Brain microvascular endothelial cell (primary cell): ENCODE results near the gene RAPSN.

Experiments used
- DNase-seq: peaks from one replicate; pipeline ENCODE4 v3.0.0-alpha.2; 2020
- H3K27ac ChIP-seq: fragments of 250-450 bp; sonication (Bioruptor Pico); 2 replicates; pipeline ENCODE4 v1.5.1; 2020; ENCODE audit warnings: mild to moderate bottlenecking, moderate library complexity
- H3K27me3 ChIP-seq: fragments of 250-450 bp; sonication (Bioruptor Pico); replicated peaks from 2 replicates; pipeline ENCODE4 v1.5.1; 2020; ENCODE audit warnings: mild to moderate bottlenecking
- H3K36me3 ChIP-seq: fragments of 250-450 bp; sonication (Bioruptor Pico); replicated peaks from 2 replicates; pipeline ENCODE4 v1.5.1; 2020; ENCODE audit warnings: mild to moderate bottlenecking
- H3K4me3 ChIP-seq: 2 replicates; pipeline ENCODE4 v1.5.1; 2011; ENCODE audit warnings: low read depth, mild to moderate bottlenecking, control low read depth, low read length, moderate library complexity
- in situ Hi-C: cut with HindIII; loops from 2 replicates; pipeline ENCODE4 v1.10.0; 2017; ENCODE audit warnings: low sequenced_read_pairs, low pct_ligation_motif_present
- TF ChIP-seq, protein P1 (sequence below): IDR thresholded peaks from 2 replicates; pipeline ENCODE4 v1.5.1; 2011; ENCODE audit warnings: low read depth, mild to moderate bottlenecking, moderate library complexity, low read length, control low read depth, inconsistent platforms; ENCODE audit errors: missing control alignments

The RAPSN gene

DNA sequence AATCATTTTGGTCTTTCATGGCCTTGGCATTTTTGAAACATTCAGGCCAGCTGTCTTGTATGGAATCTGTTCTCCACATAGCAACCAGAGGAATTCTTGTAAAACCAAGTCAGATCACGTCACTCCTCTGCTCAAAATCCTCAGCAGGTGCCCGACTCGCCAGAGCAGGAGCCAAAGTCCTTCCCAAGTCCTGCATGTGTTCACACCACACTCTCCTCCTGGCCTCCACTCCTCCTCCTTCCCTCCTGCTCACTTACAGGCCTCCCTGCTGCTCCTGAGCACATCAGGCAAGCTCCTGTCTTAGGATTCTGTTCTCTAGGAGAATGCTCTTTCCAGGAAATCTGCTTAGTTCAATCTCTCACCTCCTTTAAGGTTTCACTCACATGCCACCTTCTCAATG is 15.8 kb downstream of the RAPSN start:
- Histone ChIP-seq H3K27me3 (no peaks in the 10 kb centered on the region), H3K36me3 (no peaks in the 10 kb centered on the region), H3K27ac (no peak overlapping the region), H3K4me3 (no peak overlapping the region)
- TF ChIP-seq, protein P1, sequence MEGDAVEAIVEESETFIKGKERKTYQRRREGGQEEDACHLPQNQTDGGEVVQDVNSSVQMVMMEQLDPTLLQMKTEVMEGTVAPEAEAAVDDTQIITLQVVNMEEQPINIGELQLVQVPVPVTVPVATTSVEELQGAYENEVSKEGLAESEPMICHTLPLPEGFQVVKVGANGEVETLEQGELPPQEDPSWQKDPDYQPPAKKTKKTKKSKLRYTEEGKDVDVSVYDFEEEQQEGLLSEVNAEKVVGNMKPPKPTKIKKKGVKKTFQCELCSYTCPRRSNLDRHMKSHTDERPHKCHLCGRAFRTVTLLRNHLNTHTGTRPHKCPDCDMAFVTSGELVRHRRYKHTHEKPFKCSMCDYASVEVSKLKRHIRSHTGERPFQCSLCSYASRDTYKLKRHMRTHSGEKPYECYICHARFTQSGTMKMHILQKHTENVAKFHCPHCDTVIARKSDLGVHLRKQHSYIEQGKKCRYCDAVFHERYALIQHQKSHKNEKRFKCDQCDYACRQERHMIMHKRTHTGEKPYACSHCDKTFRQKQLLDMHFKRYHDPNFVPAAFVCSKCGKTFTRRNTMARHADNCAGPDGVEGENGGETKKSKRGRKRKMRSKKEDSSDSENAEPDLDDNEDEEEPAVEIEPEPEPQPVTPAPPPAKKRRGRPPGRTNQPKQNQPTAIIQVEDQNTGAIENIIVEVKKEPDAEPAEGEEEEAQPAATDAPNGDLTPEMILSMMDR = no peak
- DNase-seq = no peak
- in situ Hi-C loops = no loop called here

DNA sequence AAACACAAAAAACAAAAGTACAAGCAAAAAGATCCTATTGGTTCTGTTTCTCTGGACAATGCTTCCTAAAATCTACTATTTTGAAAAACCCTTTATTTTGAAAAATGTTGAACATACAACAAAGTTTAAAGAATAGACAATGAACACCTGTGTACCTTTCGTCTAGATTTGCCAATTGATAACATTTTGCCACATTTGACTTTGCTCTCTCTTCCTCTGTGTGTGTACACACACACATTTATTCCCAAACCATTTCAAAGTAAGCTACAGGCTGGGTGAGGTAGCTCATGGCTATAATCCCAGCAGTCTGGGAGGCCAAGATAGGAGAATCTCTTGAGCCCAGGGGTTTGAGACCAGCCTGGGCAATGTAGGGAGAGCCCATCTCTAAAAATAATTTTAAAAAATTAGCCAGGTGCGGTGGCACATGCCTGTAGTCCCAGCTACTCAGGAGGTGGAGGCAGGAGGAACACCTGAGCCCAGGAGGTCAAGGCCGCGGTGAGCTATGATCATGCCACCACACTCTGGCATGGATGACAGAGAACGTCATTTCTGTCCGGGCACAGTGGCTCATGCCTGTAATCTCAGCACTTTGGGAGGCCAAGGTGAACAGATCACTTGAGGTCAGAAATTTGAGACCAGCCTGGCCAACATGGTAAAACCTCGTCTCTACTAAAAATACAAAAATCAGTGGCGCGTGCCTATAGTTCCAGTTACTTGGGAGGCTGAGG is 17.4 kb downstream of the RAPSN start:
- DNase-seq = no peak
- TF ChIP-seq, protein P1 = no peak
- no peaks in the 10 kb centered on the region for H3K36me3 ChIP-seq
- no peak overlapping the region for H3K27ac ChIP-seq
- no peaks in the 10 kb centered on the region for H3K27me3 ChIP-seq
- H3K4me3 ChIP-seq = no peak overlapping the region
- in situ Hi-C loops = no loop called here

DNA sequence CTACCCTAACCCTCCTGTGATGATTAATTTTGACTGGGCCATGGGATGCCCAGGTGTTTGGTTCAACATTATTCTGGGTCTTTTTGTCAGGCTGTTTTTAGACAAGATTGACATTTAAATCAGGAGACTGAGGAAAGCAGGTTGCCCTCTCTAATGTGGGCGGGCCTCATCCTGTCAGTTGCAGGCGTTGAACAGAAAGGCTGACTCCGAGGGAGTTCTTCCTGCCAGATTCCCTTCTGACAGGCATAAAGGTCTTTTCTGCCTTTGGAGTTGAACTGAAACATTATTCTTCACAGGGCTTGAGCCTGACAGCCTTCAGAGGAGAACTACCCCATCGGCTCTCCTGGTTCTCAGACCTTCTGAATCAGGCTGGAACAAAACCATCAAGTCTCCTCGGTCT is 18.4 kb downstream of the RAPSN start:
- TF ChIP-seq, protein P1 = no peak
- Histone ChIP-seq H3K27ac (no peak overlapping the region), H3K4me3 (no peak overlapping the region), H3K36me3 (no peaks in the 10 kb centered on the region), H3K27me3 (no peaks in the 10 kb centered on the region)
- no peak for DNase-seq
- in situ Hi-C loops = no loop called here

DNA sequence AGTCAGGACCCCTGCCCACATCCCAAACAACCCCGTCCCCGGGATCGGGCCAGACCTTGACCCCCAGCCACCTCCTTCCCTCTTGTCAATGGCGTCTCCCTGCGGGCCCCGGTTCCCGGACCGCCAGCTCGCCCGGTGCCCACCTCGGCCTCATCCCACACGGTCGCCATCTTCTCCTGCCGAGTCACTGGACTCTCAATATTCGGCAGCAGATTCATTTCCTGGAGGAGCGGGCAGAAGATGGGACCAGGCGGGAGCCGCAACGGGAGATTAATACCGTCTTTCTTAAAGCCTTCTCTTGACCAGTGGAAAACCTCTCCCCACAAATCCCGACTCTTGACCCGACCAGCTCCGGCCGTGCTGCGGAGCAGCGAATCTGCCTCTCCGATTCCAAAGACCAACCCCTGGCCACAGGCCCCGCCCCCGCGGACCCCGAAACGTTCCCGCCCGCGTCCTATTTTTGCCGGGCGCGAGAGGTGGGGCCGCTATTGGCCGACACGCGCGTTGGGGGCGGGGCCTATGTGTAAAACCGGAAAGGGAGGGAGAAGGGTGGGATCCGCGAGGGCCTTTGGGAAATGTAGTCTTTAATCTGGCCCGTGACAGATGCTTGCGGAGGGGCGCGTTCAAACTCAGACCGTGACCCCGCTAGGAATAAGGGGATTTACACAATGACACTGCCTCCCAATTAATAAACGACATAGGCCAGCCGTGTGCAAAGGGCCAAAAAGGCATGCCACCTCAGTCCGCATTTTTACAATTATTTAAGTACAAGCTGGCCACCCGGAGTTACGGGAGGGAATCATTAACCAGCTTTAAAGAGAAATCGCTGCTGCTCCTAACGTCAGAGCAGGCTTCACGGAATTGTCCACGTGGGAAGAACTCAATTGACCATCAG is 22.6 kb downstream of the RAPSN start, which contains the start of gene PSMC3:
Gene PSMC3 (minus strand): TSS at position 378 of the 895 bp plus-strand sequence. CDS start 160 bp downstream, at position 218.
- H3K27ac ChIP-seq = peak within 1 kb of the TSS; percentile 99
- peak; percentile 96 for DNase-seq
- H3K4me3 ChIP-seq = peak within 1 kb of the TSS; percentile 98
- in situ Hi-C loops = no loop called here
- peaks cover 26% of the 10 kb centered on the region for H3K36me3 ChIP-seq
- H3K27me3 ChIP-seq = no peaks in the 10 kb centered on the region
- TF ChIP-seq, protein P1 = no peak

DNA sequence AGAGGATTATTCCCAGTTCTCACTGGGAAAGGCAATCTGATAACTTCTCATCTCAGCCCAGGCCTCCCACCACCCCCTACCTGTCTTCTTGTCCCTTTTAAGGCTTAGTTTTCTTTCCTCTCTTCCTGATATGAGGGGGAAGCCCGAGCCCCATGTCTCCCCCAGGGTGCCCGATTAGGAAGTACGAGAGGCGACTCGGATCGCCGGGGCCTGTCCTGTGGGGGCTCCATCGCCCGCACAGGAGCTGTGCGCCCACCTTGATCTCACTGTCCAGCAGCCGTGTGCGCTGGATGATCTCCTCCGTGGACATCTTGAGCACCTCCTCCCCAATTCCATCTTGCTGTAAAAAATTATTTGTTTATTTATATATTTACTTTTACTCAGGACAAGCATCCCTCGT is 23.3 kb downstream of the RAPSN start:
- no peak for DNase-seq
- TF ChIP-seq, protein P1 = no peak
- peaks cover 30% of the 10 kb centered on the region for H3K36me3 ChIP-seq
- peak overlapping the region; percentile 99 for H3K27ac ChIP-seq
- peak overlapping the region; percentile 98 for H3K4me3 ChIP-seq
- in situ Hi-C loops = no loop called here
- H3K27me3 ChIP-seq = no peaks in the 10 kb centered on the region
